Chondrocyte (in vitro differentiated cells): ENCODE data around the gene FGG. TPM values are rescaled to one million over a fixed set of nuclear protein-coding genes. Genes with fewer than 3 reads are reported as not detected.

Experiments
- DNase-seq: peaks from one replicate; pipeline ENCODE4 v3.0.0; 2021; ENCODE audit warnings: mixed read lengths, low spot score
- H3K27ac Mint-ChIP-seq: one replicate; pipeline ENCODE4 v1.8.0; 2021; ENCODE audit warnings: mild to moderate bottlenecking, moderate library complexity, mixed read lengths; ENCODE audit not compliant: unreplicated experiment
- H3K27me3 Mint-ChIP-seq: 2 replicates; pipeline ENCODE4 v1.8.0; 2021; ENCODE audit warnings: low read depth, mixed read lengths
- H3K36me3 Mint-ChIP-seq: 2 replicates; pipeline ENCODE4 v1.8.0; 2021; ENCODE audit warnings: low read depth, mixed read lengths
- H3K4me1 Mint-ChIP-seq: 2 replicates; pipeline ENCODE4 v1.8.0; 2021; ENCODE audit warnings: low read depth, mild to moderate bottlenecking, mixed read lengths
- H3K4me3 Mint-ChIP-seq: one replicate; pipeline ENCODE4 v1.8.0; 2021; ENCODE audit warnings: mild to moderate bottlenecking, moderate library complexity, mixed read lengths; ENCODE audit not compliant: unreplicated experiment
- H3K9me3 Mint-ChIP-seq: 2 replicates; pipeline ENCODE4 v1.8.0; 2021; ENCODE audit warnings: low read depth, mixed read lengths
- CTCF ChIP-seq: fragments of 200-600 bp; sonication (generic); IDR thresholded peaks from 2 replicates; pipeline ENCODE4 v1.5.0; 2021; ENCODE audit warnings: antibody characterized with exemption, mild to moderate bottlenecking, moderate library complexity
- total RNA-seq: library from RNA; stranded (reverse); gene quantifications from 3 replicates; pipeline ENCODE4 v1.2.1, GENCODE V29; 2021

FGG gene
- total RNA-seq, 1 donor from 2014 or later = not detected

GRCh38 chr4:154569584-154569983 lies 42.9 kb downstream of the FGG start:
- DNase-seq = no peak
- TF ChIP-seq CTCF = no peak
- no peaks in the 10 kb centered on the region for H3K36me3 Mint-ChIP-seq
- H3K9me3 Mint-ChIP-seq = no peaks in the 10 kb centered on the region
- H3K27ac Mint-ChIP-seq = no peak overlapping the region
- no peaks in the 10 kb centered on the region for H3K4me1 Mint-ChIP-seq
- peaks cover 17% of the 10 kb centered on the region for H3K27me3 Mint-ChIP-seq
- no peak overlapping the region for H3K4me3 Mint-ChIP-seq

GRCh38 chr4:154569028-154569427 lies 43.4 kb downstream of the FGG start:
- H3K4me1 Mint-ChIP-seq = no peaks in the 10 kb centered on the region
- no peak for DNase-seq
- no peak for TF ChIP-seq CTCF
- no peak overlapping the region for H3K27ac Mint-ChIP-seq
- H3K36me3 Mint-ChIP-seq = no peaks in the 10 kb centered on the region
- no peak overlapping the region for H3K4me3 Mint-ChIP-seq
- no peaks in the 10 kb centered on the region for H3K9me3 Mint-ChIP-seq
- peaks cover 17% of the 10 kb centered on the region for H3K27me3 Mint-ChIP-seq

- no peaks in the 10 kb centered on the region for H3K36me3 Mint-ChIP-seq
- no peak for TF ChIP-seq CTCF
- H3K4me1 Mint-ChIP-seq = no peaks in the 10 kb centered on the region
Measured at GRCh38 chr4:154566639-154567204, 45.7 kb downstream of the FGG start.

GRCh38 chr4:154565704-154566103 lies 46.8 kb downstream of the FGG start:
- no peaks in the 10 kb centered on the region for H3K36me3 Mint-ChIP-seq
- TF ChIP-seq CTCF = no peak
- H3K4me1 Mint-ChIP-seq = peaks cover 3% of the 10 kb centered on the region
- H3K4me3 Mint-ChIP-seq = no peak overlapping the region
- H3K27ac Mint-ChIP-seq = no peak overlapping the region
- no peaks in the 10 kb centered on the region for H3K9me3 Mint-ChIP-seq
- DNase-seq = no peak
- peaks cover 22% of the 10 kb centered on the region for H3K27me3 Mint-ChIP-seq

More at GRCh38 chr4:154566639-154567204, 45.7 kb downstream of the FGG start:
- no peak overlapping the region for H3K27ac Mint-ChIP-seq
- no peak for DNase-seq
- no peaks in the 10 kb centered on the region for H3K9me3 Mint-ChIP-seq
- H3K4me3 Mint-ChIP-seq = no peak overlapping the region
- H3K27me3 Mint-ChIP-seq = peaks cover 18% of the 10 kb centered on the region

- no peak for TF ChIP-seq CTCF
- peaks cover 18% of the 10 kb centered on the region for H3K27me3 Mint-ChIP-seq
- no peak overlapping the region for H3K27ac Mint-ChIP-seq
- no peaks in the 10 kb centered on the region for H3K36me3 Mint-ChIP-seq
- H3K9me3 Mint-ChIP-seq = no peaks in the 10 kb centered on the region
- peaks cover 3% of the 10 kb centered on the region for H3K4me1 Mint-ChIP-seq
- no peak for DNase-seq
- no peak overlapping the region for H3K4me3 Mint-ChIP-seq
Measured at GRCh38 chr4:154564311-154564710, 48.1 kb downstream of the FGG start.
